Measurements from ENCODE around the gene TECTA.
A peak's percentile ranks its signal among the peaks of the same experiment; 100 is the strongest.
"Not testable (repeated sequence)": the region's sequence is repeated elsewhere in the genome, so short reads cannot be mapped to it uniquely, and the experiment has no call there.

Gene TECTA

DNA sequence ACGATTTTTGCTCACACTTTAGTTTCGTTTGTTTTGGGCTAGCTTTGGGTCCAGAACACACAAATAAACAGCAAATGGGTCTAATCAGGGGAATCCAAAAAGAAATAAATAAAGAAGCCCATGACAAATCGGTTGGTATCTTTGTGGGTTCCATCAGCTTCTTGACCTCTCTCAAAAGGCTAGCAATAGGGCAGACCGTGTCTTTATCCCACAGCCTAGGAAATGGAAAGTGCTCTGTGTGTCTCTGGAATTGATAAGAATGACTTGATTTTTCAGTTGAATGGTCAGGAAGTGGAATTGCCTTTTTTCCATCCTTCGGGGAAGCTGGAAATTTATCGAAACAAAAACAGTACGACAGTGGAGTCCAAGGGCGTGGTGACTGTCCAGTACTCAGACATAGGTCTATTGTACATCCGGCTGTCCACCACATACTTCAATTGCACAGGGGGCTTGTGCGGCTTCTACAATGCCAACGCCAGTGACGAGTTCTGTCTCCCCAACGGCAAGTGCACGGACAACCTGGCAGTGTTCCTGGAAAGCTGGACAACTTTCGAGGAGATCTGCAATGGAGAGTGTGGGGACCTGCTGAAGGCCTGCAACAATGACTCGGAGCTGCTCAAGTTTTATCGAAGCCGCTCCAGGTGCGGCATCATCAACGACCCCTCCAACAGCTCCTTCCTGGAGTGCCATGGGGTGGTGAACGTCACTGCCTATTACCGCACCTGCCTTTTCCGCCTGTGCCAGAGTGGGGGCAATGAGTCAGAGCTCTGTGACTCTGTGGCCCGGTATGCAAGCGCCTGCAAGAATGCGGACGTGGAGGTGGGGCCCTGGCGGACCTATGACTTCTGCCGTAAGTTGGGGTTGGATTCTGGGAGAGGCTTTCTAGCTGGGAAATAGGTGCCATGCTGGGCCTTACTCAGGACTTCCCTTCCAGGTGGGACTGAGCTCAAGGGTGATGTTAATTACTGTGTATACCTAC is 28.6 kb downstream of the TECTA start:
- no peak for DNase-seq

DNA sequence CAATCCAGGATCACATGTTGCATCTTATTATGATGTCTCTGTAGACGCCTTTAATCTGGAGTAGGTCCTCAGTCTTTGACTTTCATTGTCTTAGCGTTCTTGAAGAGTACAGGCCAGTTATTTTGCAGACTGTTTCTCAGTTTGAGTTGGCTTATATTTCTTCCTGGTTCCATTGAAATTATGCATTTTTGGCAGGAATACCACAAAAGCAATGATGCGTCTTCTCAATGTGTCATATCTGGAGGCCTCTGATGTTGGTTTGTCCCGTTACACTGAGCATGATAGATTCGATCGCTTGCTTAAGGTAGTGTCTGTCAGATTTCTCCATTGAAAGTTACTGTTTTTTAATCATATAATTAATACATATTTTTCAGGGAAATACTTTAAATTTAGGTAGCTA is 30.6 kb downstream of the TECTA start:
- no peak for DNase-seq

DNA sequence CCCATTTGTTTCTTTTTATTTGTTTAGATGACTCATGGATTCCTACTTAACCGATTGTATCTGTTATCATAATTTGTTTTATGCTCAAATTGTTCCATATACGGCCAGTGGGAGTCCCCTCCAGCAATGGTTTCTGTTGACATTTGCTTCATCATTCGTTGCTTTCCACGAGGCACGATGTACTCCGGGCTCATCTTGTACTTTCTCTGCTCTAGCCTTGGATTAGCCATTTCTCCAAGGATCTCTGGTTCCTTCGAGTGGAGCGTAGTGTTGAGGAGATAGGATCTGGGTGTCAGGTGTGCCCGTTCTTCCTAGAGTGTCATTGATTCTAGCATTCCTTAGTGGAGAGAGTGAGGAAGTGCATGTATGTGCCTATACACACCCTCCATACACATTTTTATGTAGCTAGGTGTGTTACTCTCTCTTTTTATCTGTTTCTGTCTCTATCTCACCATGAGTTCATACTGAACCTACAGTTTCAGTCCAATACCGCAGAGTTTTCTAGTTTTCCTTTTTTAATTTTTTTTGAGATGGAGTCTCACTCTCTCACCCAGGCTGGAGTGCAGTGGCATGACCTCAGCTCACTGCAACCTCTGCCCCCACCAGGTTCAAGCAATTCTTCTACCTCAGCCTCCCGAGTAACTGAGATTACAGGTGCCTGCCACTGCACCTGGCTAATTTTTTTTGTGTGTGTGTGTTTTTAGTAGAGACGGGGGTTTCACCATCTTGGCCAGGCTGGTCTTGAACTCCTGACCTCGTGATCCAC is 31.4 kb downstream of the TECTA start:
- no peak for DNase-seq

DNA sequence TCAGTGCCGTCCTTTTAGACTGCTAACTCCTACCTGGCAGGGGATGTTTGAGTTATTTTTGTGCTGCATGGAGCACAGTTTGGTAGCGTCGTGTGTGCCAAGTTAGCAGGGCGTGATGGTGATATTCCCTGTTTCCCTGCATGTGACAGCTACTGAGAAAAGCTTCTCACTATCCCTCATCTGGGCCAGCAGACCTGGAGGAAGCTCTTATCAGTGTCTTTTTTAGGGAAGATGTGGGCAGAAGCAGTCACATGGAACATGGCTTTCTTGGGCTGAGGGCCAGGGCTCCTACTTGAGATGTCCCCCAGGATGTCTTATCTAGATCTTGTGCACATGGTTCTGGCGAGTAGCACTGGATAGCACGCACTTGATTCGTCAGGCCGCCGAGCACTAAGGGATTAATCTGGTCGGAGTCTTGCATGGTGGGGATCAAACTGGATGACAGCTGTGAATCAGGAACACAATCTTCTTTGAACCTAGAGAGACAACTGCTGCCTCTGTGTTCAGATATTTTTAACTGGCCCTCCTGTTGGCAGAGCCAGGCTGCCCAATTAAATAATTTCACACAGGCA is 33.8 kb downstream of the TECTA start:
- DNase-seq, result peak; percentile 26

DNA sequence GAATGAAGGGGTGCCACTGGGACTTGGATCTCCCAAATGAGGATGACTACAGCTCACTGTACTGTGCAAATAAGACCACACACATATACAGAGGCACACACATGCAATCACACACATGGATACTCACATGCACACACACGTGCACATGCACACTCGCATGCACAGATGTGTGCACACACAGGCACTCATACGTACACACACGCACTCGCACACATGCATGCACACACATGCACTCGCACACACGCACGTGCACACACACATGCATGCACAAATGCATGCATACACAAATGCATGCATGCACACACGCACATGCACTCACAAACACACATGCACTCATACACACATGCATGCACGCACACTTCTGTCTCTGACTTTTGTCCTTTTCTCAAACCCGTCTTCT is 36.0 kb downstream of the TECTA start:
- no peak for DNase-seq

DNA sequence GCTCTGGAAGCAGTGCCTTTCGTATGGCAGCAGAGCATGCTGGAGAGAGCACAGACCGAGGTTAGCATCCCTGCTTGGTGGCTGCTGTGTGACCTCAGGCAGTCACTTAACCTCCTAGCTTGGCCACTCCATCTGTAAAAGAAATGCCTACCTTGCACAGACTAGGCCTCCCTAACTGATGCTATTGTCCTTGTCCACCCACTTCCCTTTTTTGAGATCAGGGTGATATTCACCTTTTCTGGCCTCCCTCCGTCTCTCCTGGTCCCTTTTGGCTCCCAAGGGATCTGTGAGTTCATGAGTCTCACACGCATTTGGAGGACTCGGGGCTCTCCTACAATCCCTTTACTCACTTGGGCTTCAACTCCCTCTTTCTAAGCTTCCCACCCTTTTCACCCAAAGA is 37.2 kb downstream of the TECTA start:
- DNase-seq, result no peak

DNA sequence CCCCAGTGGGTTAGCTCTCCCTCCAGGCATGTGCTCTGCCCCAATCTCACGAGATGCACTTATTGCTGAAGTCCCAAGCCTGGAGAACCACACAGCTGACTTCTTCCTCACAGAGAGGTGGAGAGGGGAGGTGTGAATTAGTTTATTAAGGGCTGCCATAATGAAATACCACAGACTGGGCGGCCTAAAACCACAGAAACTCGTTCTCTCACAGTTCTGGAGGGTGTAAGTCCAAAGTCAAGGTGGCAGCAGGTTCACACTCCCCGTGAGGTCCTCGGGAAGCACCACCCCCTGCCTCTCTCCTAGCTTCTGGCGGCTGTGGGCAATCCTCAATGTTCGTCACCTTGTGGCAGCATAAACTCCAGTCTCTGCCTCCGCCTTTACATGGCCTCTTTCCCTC is 39.3 kb downstream of the TECTA start:
- DNase-seq, result no peak

DNA sequence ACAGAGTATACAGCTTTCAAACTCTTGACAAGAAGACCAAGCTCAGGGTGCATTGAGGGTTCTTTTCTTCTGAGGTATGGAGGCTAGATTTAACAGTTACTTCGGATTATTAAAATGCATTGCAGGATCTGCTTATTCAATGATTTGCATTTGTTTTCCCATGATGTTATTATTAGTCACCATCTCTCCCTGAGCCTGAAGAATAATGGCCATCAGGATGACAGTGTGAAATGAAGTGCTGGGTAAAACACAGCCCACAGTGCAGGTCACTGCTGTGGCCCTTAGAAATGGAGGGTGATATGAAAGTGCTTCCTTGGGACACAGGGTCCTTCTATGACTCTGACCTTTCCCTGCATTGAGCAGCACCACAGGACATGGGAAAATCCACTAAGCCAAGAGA is 40.0 kb downstream of the TECTA start:
- DNase-seq, result no peak

DNA sequence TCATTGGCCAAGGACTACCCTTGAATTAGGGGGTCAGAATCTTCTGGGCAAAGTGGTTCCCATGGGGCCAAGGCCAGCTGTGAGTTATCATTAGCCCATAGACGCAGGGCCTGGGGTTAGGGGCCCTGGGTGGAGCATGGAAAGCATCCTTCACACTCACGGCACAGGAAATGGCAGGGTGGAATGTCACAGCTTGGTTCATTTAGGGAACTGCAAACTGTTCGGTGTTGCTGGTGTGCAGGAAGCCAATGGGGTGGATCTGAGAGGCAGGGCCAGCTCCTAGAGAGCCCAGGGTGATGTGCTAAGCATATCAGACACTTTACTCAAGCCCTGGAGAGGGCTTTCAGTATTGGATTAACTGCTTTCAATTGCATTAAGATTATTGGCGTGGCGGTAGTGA is 42.9 kb downstream of the TECTA start:
- DNase-seq, result no peak

DNA sequence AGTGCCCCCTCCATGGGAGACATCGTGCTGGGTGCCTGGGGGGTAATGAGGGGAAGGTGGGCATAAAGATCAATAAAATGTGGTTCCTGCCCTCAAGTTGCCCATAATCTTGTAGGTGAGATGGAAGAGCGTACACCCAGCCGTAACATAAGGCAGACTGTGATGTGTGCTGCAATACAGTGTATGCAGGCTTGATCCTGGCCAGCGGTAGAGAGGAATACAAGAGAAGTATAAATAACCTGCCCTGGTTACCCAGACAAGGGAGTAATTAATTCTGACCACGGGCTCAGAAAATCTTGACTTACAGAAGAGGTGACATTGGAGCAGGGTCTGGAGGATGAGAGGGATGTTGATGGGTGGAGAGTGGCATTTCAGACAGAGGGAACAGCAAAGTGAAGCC is 43.7 kb downstream of the TECTA start:
- no peak for DNase-seq

DNA sequence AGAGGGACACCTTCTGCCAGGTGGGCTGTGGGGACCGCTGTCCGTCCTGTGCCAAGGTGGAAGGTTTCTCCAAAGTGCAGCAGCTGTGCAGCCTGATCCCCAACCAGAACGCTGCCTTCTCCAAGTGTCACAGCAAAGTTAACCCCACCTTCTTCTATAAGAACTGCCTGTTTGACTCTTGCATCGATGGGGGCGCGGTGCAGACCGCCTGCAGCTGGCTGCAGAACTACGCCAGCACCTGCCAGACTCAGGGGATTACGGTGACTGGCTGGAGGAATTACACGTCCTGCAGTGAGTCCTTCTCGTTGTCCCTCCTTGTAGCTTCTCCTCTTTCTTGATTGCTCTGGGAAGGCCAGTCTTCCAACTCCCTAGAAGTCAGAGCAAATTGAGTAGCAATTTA is 44.8 kb downstream of the TECTA start:
- DNase-seq, result no peak

DNA sequence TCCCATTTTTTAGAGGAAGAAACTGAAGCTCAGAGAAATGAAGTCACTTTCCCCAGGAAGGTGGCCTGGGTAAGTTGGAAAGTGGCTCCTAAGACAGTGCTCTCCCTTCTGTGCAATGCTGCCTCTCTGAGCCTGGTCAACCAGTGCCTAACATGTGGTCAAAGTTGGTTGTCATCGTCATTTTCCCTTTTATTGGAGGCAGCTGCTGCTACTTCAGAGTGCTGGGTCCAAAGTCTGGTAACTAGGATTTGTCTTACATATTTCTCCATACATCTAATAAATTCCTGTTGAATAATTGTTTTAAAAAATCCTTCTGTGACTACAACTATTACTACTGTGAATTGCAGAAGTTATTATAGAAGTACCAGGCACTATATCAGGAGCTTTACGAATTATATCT is 48.1 kb downstream of the TECTA start:
- DNase-seq, result no peak

DNA sequence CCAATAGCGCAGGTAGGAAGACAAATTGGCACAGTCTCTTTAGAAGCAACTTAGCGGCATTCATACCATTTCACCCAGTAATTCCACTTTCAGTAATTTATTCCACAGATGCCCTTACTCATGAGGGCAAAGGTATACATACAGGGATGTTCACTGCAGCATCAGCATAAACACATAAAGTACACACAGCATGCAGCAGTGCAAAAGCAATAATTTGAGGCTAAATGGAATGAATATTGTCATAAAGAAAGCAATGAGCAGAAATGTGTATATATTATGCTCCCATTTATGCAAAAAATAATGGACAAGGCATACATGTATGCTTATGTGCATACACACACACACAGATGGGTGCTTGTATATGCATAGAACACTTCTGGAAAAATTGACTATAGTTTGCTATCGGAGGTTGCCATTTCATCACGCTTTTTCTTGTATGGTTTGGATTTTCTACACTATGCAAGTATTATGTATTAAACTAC is 50.2 kb downstream of the TECTA start:
- no peak for DNase-seq

DNA sequence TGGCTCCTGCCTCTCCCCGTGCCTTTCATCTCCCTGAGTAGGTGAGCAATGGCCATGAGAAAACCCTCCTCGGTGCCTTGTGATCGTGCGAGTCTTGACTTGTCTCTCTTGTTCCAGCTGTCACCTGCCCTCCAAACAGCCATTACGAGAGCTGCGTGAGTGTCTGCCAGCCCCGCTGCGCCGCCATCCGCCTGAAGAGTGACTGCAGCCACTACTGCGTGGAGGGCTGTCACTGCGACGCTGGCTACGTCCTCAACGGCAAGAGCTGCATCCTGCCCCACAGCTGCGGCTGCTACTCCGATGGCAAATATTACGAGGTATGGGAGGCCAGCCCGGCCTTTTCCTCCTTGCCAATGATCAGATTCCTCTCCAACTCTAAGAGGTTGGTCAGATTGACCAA is 51.7 kb downstream of the TECTA start:
- DNase-seq, result no peak

DNA sequence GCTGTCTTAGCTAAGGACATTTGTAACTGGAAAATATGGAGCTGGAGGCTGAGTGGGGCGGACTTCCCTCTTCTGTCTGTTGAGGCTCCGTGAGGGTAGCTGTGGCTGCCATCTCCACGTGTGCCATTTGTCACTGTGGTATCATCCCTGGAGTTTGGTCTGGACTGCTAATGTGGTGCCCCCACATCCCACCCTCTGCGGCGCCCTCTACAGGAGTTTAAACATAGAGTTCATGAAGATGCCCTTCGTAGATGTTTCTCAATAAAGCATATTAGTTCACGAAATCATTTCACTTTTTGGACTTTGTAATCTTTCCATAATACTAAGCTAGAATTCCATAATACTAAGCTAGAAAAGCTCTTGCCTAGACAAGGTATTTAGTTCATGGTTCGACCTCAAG is 52.4 kb downstream of the TECTA start:
- no peak for DNase-seq

DNA sequence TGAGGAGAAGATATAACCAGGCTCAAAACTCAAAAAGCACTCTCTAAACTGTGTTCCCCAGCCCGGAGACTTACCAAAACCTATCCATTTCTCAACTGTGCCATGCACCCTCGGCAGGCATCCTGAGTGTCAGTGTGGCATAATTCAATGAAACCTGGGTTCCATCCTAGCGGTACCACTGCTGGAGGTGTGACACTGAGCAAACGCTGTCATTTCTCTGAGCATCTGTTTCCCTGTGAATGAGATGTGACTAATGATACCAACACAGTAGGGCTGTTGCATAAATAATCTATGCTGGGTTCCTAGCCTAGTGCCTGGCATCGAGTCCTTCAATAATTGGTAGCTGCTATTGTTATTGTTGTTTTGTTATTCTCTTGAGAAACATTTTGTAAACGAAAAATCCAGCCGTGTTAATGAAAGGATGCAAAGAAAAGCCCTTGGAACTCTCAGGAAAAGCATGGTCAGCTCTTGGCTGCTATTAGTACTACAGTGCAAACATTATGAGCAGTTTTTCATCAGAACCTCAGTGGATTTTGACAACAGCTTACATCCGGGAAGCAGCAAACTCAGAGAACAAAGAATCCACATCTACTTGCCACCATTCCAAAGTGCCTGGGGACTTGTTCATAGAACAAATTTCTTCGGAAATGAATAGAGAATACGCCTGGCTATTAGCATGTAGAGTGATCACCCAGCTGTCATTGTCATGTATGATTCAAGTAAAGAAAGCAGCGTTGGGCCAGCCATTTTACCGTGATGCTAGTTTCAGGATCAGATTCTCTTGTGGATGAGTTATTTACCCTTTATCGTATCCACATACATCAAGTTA is 53.7 kb downstream of the TECTA start:
- no peak for DNase-seq

DNA sequence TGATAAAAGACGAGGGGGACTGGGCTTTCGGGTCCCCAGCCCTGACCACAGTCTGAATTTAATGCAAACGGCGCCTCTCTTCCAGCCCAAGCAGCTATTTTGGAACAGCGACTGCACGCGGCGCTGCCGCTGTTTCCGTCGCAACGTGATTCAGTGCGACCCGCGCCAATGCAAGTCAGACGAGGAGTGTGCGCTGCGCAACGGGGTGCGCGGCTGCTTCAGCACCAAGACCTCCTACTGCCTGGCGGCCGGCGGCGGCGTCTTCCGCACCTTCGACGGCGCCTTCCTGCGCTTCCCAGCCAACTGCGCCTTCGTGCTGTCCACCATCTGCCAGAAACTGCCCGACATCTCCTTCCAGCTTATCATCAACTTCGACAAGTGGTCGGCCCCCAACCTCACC is 56.7 kb downstream of the TECTA start:
- no peak for DNase-seq

DNA sequence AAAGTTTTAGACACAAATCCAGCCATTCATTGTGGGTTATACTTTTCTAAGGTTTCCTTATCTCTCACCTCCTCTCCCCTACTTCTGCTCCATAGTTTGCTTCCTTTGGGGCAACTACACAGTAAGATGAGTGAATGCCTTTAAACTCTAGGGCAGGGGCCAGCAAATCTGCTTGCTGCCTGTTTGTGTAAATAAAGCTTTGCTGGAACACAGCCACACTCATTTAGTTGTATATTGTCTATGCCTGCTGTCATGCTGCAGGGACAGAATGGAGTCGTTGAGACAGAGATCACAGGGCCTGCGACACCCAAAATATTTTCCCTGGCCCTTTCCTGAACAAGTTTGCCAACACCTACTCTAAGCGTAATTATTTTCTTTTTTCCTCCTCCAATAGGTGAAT is 58.7 kb downstream of the TECTA start:
- DNase-seq, result no peak

DNA sequence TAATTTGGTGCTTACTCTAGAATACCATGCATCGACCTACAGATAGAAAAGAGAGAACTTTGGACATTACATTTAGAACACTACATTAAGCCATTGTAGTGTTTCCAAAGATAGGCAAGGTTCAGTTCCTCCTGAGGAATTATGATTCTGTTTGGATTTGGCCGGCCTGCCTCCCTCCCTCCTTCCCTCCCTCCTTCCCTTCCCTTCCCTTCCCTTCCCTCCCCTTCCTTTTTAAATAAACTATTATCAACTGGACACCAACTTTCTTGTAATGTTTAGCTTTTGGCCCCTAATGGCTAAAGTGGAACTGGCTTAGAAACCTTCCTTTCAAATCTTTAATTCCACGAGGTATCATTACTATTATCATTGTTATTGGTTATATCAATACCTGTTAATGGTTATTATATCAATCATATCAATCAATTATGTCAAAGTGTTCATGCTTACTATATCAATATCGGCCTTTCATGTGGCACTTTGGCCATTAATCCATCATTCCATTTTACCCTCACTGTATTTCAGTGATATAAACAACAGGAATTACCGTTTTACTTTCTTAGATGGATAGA is 60.4 kb downstream of the TECTA start:
- DNase-seq, result no peak

DNA sequence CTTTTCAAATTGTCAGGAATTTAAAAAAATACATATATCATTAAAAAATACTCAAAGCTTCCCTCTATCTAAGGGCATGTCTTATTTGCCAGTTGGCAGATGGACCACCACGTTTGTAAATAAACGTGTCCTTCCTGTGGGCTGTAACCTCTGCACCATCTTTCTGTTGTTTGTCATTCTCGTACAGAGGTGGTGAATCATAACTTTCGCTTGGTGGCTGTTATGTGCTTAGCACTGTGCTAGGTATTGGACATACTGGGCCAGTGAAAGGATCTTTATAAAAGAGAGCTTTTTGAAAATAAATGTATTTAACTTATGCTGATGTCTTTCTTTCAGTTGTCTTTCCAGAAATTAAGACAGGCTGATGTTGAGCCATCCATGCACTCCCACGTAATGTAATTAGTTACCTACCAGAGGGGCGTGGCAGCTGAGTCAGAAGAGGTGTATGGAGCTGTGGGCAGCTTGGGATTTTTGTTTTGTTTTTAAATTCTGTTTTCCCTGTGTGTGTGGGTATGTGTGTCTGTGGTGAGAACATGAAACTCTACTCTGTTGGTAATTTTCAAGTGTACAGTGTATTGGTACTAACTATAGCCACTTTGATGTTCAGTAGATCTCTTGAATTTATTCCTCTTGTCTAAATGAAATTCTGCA is 62.7 kb downstream of the TECTA start:
- no peak for DNase-seq

DNA sequence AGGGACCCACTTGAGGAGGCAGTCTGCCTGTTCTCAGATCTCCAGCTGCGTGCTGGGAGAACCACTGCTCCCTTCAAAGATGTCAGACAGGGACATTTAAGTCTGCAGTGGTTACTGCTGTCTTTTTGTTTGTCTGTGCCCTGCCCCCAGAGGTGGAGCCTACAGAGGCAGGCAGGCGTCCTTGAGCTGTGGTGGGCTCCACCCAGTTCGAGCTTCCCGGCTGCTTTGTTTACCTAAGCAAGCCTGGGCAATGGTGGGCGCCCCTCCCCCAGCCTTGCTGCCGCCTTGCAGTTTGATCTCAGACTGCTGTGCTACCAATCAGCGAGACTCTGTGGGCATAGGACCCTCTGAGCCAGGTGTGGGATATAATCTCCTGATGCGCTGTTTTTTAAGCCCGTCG is 76.6 kb downstream of the TECTA start:
- DNase-seq, result not testable (repeated sequence)

DNA sequence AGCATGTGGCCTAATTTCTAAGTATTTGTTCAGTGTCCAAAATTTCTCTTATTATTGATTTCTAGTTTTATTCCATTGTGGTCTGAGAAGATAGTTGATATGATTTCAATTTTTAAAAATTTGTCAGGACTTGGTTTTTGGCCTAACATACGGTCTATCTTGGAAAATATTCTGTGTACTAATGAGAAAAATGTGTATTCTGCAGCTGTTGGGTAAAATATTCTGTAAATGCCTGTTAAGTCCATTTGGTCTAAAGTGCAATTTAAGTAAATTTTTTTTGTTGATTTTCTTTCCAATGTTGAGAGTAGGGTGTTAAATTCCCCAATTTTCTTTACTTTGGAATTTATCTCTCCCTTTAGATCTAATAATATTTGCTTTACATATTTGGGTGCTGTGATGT is 78.3 kb downstream of the TECTA start:
- no peak for DNase-seq
